HG02610 (cell line): ENCODE results near the gene KIZ.

ENCODE experiments used
- ATAC-seq: cut with Tn5 transposase; IDR thresholded peaks from one replicate; pipeline ENCODE4 v1.9.1; 2021; ENCODE audit warnings: mild to moderate bottlenecking, moderate library complexity; ENCODE audit not compliant: unreplicated experiment

The KIZ gene

GRCh38 chr20:21104921-21105320 lies 21.0 kb upstream of the KIZ start:
- ATAC-seq = no peak

GRCh38 chr20:21105429-21106170 lies 20.3 kb upstream of the KIZ start:
- no peak for ATAC-seq

- no peak for ATAC-seq
These were observed 19.5 kb upstream of the KIZ start, which contains the start of gene LINC00237 for GRCh38 chr20:21106171-21107017. Gene LINC00237, minus strand, starts transcription at chr20:21106358.

GRCh38 chr20:21109144-21109543 lies 16.7 kb upstream of the KIZ start:
- no peak for ATAC-seq

- ATAC-seq = no peak
These were observed 15.1 kb upstream of the KIZ start for GRCh38 chr20:21110811-21111210.

- no peak for ATAC-seq
These were observed 14.5 kb upstream of the KIZ start for GRCh38 chr20:21111416-21111815.

- ATAC-seq = no peak
These were observed 12.2 kb upstream of the KIZ start for GRCh38 chr20:21113697-21114096.

GRCh38 chr20:21114584-21114983 lies 11.3 kb upstream of the KIZ start:
- no peak for ATAC-seq

GRCh38 chr20:21117521-21117920 lies 8.4 kb upstream of the KIZ start:
- no peak for ATAC-seq

GRCh38 chr20:21118138-21118537 lies 7.7 kb upstream of the KIZ start:
- no peak for ATAC-seq

GRCh38 chr20:21118782-21119181 lies 7.1 kb upstream of the KIZ start:
- no peak for ATAC-seq

GRCh38 chr20:21124190-21124589 lies 1.7 kb upstream of the KIZ start:
- no peak for ATAC-seq

- ATAC-seq = peak; percentile 6
These were observed 622 bp upstream of the KIZ start for GRCh38 chr20:21125072-21125848.

GRCh38 chr20:21126581-21126870 lies 644 bp downstream of the KIZ start:
- ATAC-seq = no peak

GRCh38 chr20:21127201-21127981 lies 1.5 kb downstream of the KIZ start:
- ATAC-seq = no peak

- ATAC-seq = no peak
These were observed 4.0 kb downstream of the KIZ start for GRCh38 chr20:21129861-21130260.

- ATAC-seq = no peak
These were observed 7.5 kb downstream of the KIZ start for GRCh38 chr20:21133404-21133803.

GRCh38 chr20:21133917-21134622 lies 8.2 kb downstream of the KIZ start:
- no peak for ATAC-seq

- ATAC-seq = no peak
These were observed 9.1 kb downstream of the KIZ start for GRCh38 chr20:21134883-21135493.
